Esophagus squamous epithelium (tissue), 5 donors: Measurements from ENCODE around the gene UNC93B1. TPM values are rescaled to one million over a fixed set of nuclear protein-coding genes. Genes with fewer than 3 reads are reported as not detected.
A peak's percentile ranks its signal among the peaks of the same experiment; 100 is the strongest.

Experiments used
- DNase-seq: peaks from one replicate; lab custom pipeline; 2025; lab: John Stamatoyannopoulos, UW
- H3K27ac ChIP-seq, 4 donors: fragments of 200-600 bp; sonication (generic); one replicate each; pipeline ENCODE4 v1.5.1; 2016 to 2019; ENCODE audit warnings: mild to moderate bottlenecking in 1 of 4
- H3K27me3 ChIP-seq, 4 donors: fragments of 200-600 bp; sonication (generic); 1 replicate in 3 of 4; 2 replicates in 1 of 4; pipeline versions ENCODE4 v1.5.1 to v1.6.0; 2017 to 2021; ENCODE audit warnings: antibody characterized with exemption in 1 of 4
- H3K36me3 ChIP-seq, 3 donors: fragments of 200-600 bp; sonication (generic); one replicate each; pipeline ENCODE4 v1.5.1; 2016 to 2019
- H3K4me1 ChIP-seq, 3 donors: fragments of 200-600 bp; sonication (generic); one replicate each; pipeline ENCODE4 v1.5.1; 2017 to 2019
- H3K4me3 ChIP-seq, 4 donors: fragments of 200-600 bp; sonication (generic); 1 replicate in 3 of 4; 2 replicates in 1 of 4; pipeline ENCODE4 v1.5.1; 2016 to 2019; ENCODE audit warnings: mild to moderate bottlenecking in 2 of 4, moderate library complexity in 1 of 4
- H3K9me3 ChIP-seq, 3 donors: fragments of 200-600 bp; sonication (generic); one replicate each; pipeline ENCODE4 v1.5.1; 2016 to 2019
- CTCF ChIP-seq, 6 experiments: fragments of 450-650 bp in 4 of 6; fragments of 200-600 bp in 2 of 6; sonication (generic) in 2 of 6; IDR thresholded peaks; one replicate each; pipeline ENCODE4 v1.5.1; 2016 to 2019; ENCODE audit warnings: antibody characterized with exemption in 6 of 6, mild to moderate bottlenecking in 4 of 6, moderate library complexity in 4 of 6
- POLR2A ChIP-seq, 4 donors: fragments of 450-650 bp; IDR thresholded peaks; one replicate each; pipeline ENCODE4 v1.6.1; 2017; ENCODE audit warnings: antibody characterized with exemption in 4 of 4, mild to moderate bottlenecking in 4 of 4, moderate library complexity in 3 of 4
- WGBS, 2 donors: methylation state at CpG; one replicate each; pipeline ENCODE4 v1.1.5; 2018; 5-methylcytosine and 5-hydroxymethylcytosine counted together
- intact Hi-C: fragments of 100-400 bp; cut with DNase I; formaldehyde crosslinking; loops from one replicate; pipeline ENCODE4 v1.15.0; 2022
- total RNA-seq, 4 donors: library from RNA; depleted of rRNA; stranded (reverse); fragments of >200 nt; gene quantifications; one replicate each; pipeline ENCODE4 v1.1.0, GENCODE V29; 2016
- donor health status: DM: yes; HTN: yes; CAD: no.

Gene UNC93B1
- total RNA-seq, 4 donors from 2014 or later = 13.5 to 38.0 (median 31.5) TPM

- no peaks in the 10 kb centered on the region for H3K27me3 ChIP-seq
- H3K4me1 ChIP-seq = peaks cover 14 to 76% (median 39%) of the 10 kb centered on the region in 3 donors
- 63 to 79% methylated on average over 13 to 14 of the region's 27 CpGs for WGBS, 2 donors
- no peak for DNase-seq
- peaks cover 0 to 12% (median 0%) of the 10 kb centered on the region in 3 donors for H3K36me3 ChIP-seq
- no peak overlapping the region for H3K4me3 ChIP-seq
- intact Hi-C loops = no loop called here
- TF ChIP-seq CTCF (IDR thresholded peaks at IDR 0.05) = no peak
- TF ChIP-seq POLR2A (IDR thresholded peaks at IDR 0.05) = no peak
- H3K9me3 ChIP-seq = no peaks in the 10 kb centered on the region
- H3K27ac ChIP-seq = peak overlapping the region in 2 of 4 donors; percentile 59 to 64
Measured at GRCh38 chr11:68017980-68018729, 14.3 kb upstream of the UNC93B1 start.

GRCh38 chr11:68016904-68017817 lies 13.3 kb upstream of the UNC93B1 start:
- Histone ChIP-seq H3K27ac (peak overlapping the region in 3 of 4 donors; percentile 57 to 59 (median 57)), H3K9me3 (no peaks in the 10 kb centered on the region), H3K36me3 (peaks cover 0 to 4% (median 0%) of the 10 kb centered on the region in 3 donors), H3K27me3 (no peaks in the 10 kb centered on the region), H3K4me3 (no peak overlapping the region), H3K4me1 (peaks cover 14 to 83% (median 39%) of the 10 kb centered on the region in 3 donors)
- intact Hi-C loops = no loop called here
- WGBS, 2 donors = 33 to 51% methylated on average over 1 to 7 of the region's 16 CpGs
- TF ChIP-seq CTCF (IDR thresholded peaks at IDR 0.05) = no peak
- no peak for TF ChIP-seq POLR2A (IDR thresholded peaks at IDR 0.05)
- DNase-seq = no peak

- TF ChIP-seq CTCF (IDR thresholded peaks at IDR 0.05) = no peak
- no peak for TF ChIP-seq POLR2A (IDR thresholded peaks at IDR 0.05)
- peak overlapping the region in 3 of 4 donors; percentile 57 to 59 (median 57) for H3K27ac ChIP-seq
- 55 to 68% methylated on average over 11 to 12 of the region's 13 CpGs for WGBS, 2 donors
- H3K4me1 ChIP-seq = peaks cover 16 to 91% (median 39%) of the 10 kb centered on the region in 3 donors
- no peaks in the 10 kb centered on the region for H3K9me3 ChIP-seq
- H3K27me3 ChIP-seq = no peaks in the 10 kb centered on the region
- DNase-seq = no peak
- intact Hi-C loops = no loop called here
- no peak overlapping the region for H3K4me3 ChIP-seq
- H3K36me3 ChIP-seq = no peaks in the 10 kb centered on the region
Measured at GRCh38 chr11:68016161-68016903, 12.4 kb upstream of the UNC93B1 start.

- Histone ChIP-seq H3K27ac (peak overlapping the region in 2 of 4 donors; percentile 80 to 88), H3K9me3 (no peaks in the 10 kb centered on the region), H3K4me3 (no peak overlapping the region), H3K36me3 (no peaks in the 10 kb centered on the region), H3K4me1 (peaks cover 24 to 92% (median 41%) of the 10 kb centered on the region in 3 donors), H3K27me3 (no peaks in the 10 kb centered on the region)
- 95 to 99% methylated on average over 4 to 8 of the region's 8 CpGs for WGBS, 2 donors
- DNase-seq = no peak
- intact Hi-C loops = no loop called here
- no peak for TF ChIP-seq CTCF (IDR thresholded peaks at IDR 0.05)
Measured at GRCh38 chr11:68015467-68015866, 11.6 kb upstream of the UNC93B1 start.
